Measurements from ENCODE around the gene TFB1M. TPM values are rescaled to one million over a fixed set of nuclear protein-coding genes. Genes with fewer than 3 reads are reported as not detected.

The TFB1M gene
- total RNA-seq, 1 experiment from 2014 or later = 17.9 TPM

- no peak for DNase-seq (ENCODE audit: low spot score)
Observed at GRCh38 chr6:155212106-155212505, 102.2 kb downstream of the TFB1M start.

DNA sequence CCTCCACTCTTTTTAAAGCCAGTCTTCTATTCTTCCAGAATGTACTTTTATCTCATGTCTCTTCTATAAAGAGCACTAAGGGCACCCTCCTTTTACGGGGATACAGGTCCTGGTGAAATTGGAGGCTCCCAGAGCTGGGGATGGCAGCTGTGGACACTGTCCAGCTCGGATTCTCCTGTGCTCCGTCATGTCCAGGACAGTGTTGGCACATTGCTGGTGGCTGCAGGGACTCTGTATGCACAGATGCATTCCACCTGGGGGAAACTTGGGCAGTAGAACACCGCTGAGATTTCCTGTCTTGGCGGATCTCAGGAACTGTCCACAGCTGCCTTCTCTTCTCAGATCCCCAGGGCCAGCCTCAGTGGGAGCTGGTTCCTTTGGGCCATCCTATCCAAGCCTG lies 107.1 kb downstream of the TFB1M start:
- no peak for DNase-seq (ENCODE audit: low spot score)

Other genes with a start within 250 kb of the TFB1M start
- gene CLDN20, start 50.5 kb downstream of the TFB1M start, total RNA-seq (2014; rRNA removed; shearing (Covaris generic)) = not detected in 2 replicates
- not detected in 2 replicates for gene NOX3, start 141.4 kb upstream of the TFB1M start, total RNA-seq (2014; rRNA removed; shearing (Covaris generic))